Transverse colon (tissue), 4 donors: ENCODE data around the gene ARHGAP24. TPM values are rescaled to one million over a fixed set of nuclear protein-coding genes. Genes with fewer than 3 reads are reported as not detected.

Experiments
- DNase-seq: peaks from one replicate; pipeline ENCODE4 v3.0.0-alpha.2; 2019
- H3K27ac ChIP-seq, 4 donors: fragments of 200-600 bp; sonication (generic); 2 replicates each; pipeline ENCODE4 v1.5.1; 2016 to 2018; ENCODE audit warnings: inconsistent platforms in 4 of 4
- H3K27me3 ChIP-seq: fragments of 200-600 bp; sonication (generic); 2 replicates; pipeline ENCODE4 v1.5.1; 2017; ENCODE audit warnings: inconsistent platforms
- H3K36me3 ChIP-seq, 4 donors: fragments of 200-600 bp; sonication (generic); 2 replicates each; pipeline ENCODE4 v1.5.1; 2017 to 2019; ENCODE audit warnings: inconsistent platforms in 4 of 4
- H3K4me1 ChIP-seq, 4 donors: fragments of 200-600 bp; sonication (generic); 2 replicates each; pipeline ENCODE4 v1.5.1; 2017 to 2020; ENCODE audit warnings: inconsistent platforms in 4 of 4
- H3K4me3 ChIP-seq, 4 donors: fragments of 200-600 bp; sonication (generic); 1 replicate in 1 of 4; 2 replicates in 3 of 4; pipeline versions ENCODE4 v1.5.1 to v1.6.1; 2017 to 2019; ENCODE audit warnings: inconsistent platforms in 4 of 4
- H3K9me3 ChIP-seq, 2 donors: fragments of 200-600 bp; sonication (generic); 2 replicates each; pipeline ENCODE4 v1.5.1; 2017 to 2019; ENCODE audit warnings: inconsistent platforms in 2 of 2
- CTCF ChIP-seq, 5 experiments: fragments of 200-600 bp in 3 of 5; fragments of 450-650 bp in 2 of 5; sonication (generic) in 3 of 5; IDR thresholded peaks; 1 replicate in 2 of 5; 2 replicates in 3 of 5; pipeline ENCODE4 v1.5.1; 2016 to 2017; ENCODE audit warnings: antibody characterized with exemption in 5 of 5, inconsistent platforms in 3 of 5, mild to moderate bottlenecking in 2 of 5, moderate library complexity in 1 of 5
- EP300 ChIP-seq: sonication (generic); formaldehyde crosslinking; IDR thresholded peaks from one replicate; pipeline ENCODE4 v1.6.1; 2017; ENCODE audit warnings: antibody characterized with exemption, low read depth
- POLR2A ChIP-seq: fragments of 450-650 bp; IDR thresholded peaks from one replicate; pipeline ENCODE4 v1.6.1; 2016; ENCODE audit warnings: antibody characterized with exemption, mild to moderate bottlenecking, moderate library complexity
- POLR2AphosphoS5 ChIP-seq, 3 donors: sonication (generic); formaldehyde crosslinking; IDR thresholded peaks; one replicate each; pipeline ENCODE4 v1.6.1; 2016; ENCODE audit warnings: antibody characterized with exemption in 3 of 3
- WGBS, 2 donors: methylation state at CpG; one replicate each; pipeline ENCODE4 v1.1.5; 2018; ENCODE audit warnings: low coverage in 1 of 2; 5-methylcytosine and 5-hydroxymethylcytosine counted together
- in situ Hi-C, 4 donors: fragments of 200-750 bp; cut with MboI; loops; one replicate each; pipeline versions ENCODE4 v1.15.0 to v1.15.1; 2017; ENCODE audit warnings: low sequenced_read_pairs in 3 of 4, low pct_ligation_motif_present in 1 of 4, low pct_unique_long_range_greater_than_20kb in 1 of 4
- intact Hi-C: fragments of 100-400 bp; cut with DNase I; formaldehyde crosslinking; loops from one replicate; pipeline ENCODE4 v1.15.1; 2023; ENCODE audit warnings: low total_unique reads
- total RNA-seq, 4 donors: library from RNA; depleted of rRNA; stranded (reverse); fragments of >200 nt; gene quantifications; one replicate each; pipeline ENCODE4 v1.1.0, GENCODE V29; 2016

Gene ARHGAP24
- total RNA-seq, result 10 to 100 TPM in 2 of 4 donors, 1 to 10 TPM in 2; 4.2 to 32.0 (median 12.6) TPM

GRCh38 chr4:85474818-85475630 is at the start of gene ARHGAP24:
ARHGAP24 (plus strand) TSS chr4:85475150.
- WGBS, 2 donors, result 3% methylated on average over 41 of the region's 41 CpGs; no CpG with 5 or more reads in 1 of the 2 donors

GRCh38 chr4:85426366-85426765 is 48.6 kb upstream of the ARHGAP24 start:
- intact Hi-C loops (no loop called here), in situ Hi-C loops (no loop called here)
- no peaks in the 10 kb centered on the region for H3K4me1 ChIP-seq
- no peak overlapping the region for H3K27ac ChIP-seq
- TF ChIP-seq CTCF (IDR thresholded peaks at IDR 0.05), result no peak
- TF ChIP-seq EP300, result no peak
- TF ChIP-seq POLR2AphosphoS5 (IDR thresholded peaks at IDR 0.05), result no peak
- no peak for TF ChIP-seq POLR2A
- H3K9me3 ChIP-seq, result no peaks in the 10 kb centered on the region
- no peaks in the 10 kb centered on the region for H3K36me3 ChIP-seq
- no peaks in the 10 kb centered on the region for H3K27me3 ChIP-seq
- DNase-seq, result no peak
- H3K4me3 ChIP-seq, result no peak overlapping the region
- 81 to 84% methylated on average over 3 of the region's 3 CpGs for WGBS, 2 donors

More at GRCh38 chr4:85474818-85475630, at the start of gene ARHGAP24:
- Histone ChIP-seq H3K36me3 (no peaks in the 10 kb centered on the region), H3K27me3 (no peaks in the 10 kb centered on the region), H3K4me1 (peaks cover 0 to 8% (median 3%) of the 10 kb centered on the region in 4 donors), H3K4me3 (peak within 1 kb of the TSS; percentile 43 to 59 (median 46)), H3K9me3 (no peaks in the 10 kb centered on the region), H3K27ac (peak within 1 kb of the TSS; percentile 69 to 82 (median 74))
- in situ Hi-C loops, result no loop called here
- peak; percentile 78 for DNase-seq
- intact Hi-C loops, result no loop called here
- peak; percentile 38 for TF ChIP-seq POLR2A
- no peak for TF ChIP-seq CTCF (IDR thresholded peaks at IDR 0.05)
- peak; percentile 27 to 75 (median 58) for TF ChIP-seq POLR2AphosphoS5 (IDR thresholded peaks at IDR 0.05)
- TF ChIP-seq EP300, result no peak

- in situ Hi-C loops (no loop called here), intact Hi-C loops (no loop called here)
- Histone ChIP-seq H3K9me3 (no peaks in the 10 kb centered on the region), H3K27me3 (no peaks in the 10 kb centered on the region), H3K27ac (no peak overlapping the region), H3K4me3 (no peak overlapping the region), H3K36me3 (no peaks in the 10 kb centered on the region), H3K4me1 (no peaks in the 10 kb centered on the region)
- WGBS, 2 donors, result 82 to 89% methylated on average over 1 of the region's 1 CpG
- DNase-seq, result no peak
- TF ChIP-seq POLR2A (no peak), POLR2AphosphoS5 (IDR thresholded peaks at IDR 0.05) (no peak), CTCF (IDR thresholded peaks at IDR 0.05) (no peak), EP300 (no peak)
Measured at GRCh38 chr4:85427123-85427522, 47.8 kb upstream of the ARHGAP24 start.

GRCh38 chr4:85430226-85430625 is 44.7 kb upstream of the ARHGAP24 start:
- DNase-seq, result no peak
- Histone ChIP-seq H3K36me3 (no peaks in the 10 kb centered on the region), H3K27ac (no peak overlapping the region), H3K9me3 (no peaks in the 10 kb centered on the region), H3K4me1 (no peaks in the 10 kb centered on the region), H3K27me3 (no peaks in the 10 kb centered on the region), H3K4me3 (no peak overlapping the region)
- no peak for TF ChIP-seq CTCF (IDR thresholded peaks at IDR 0.05)
- TF ChIP-seq POLR2AphosphoS5 (IDR thresholded peaks at IDR 0.05), result no peak
- no peak for TF ChIP-seq EP300
- no peak for TF ChIP-seq POLR2A
- 95 to 100% methylated on average over 1 to 3 of the region's 3 CpGs for WGBS, 2 donors
- intact Hi-C loops, result no loop called here
- in situ Hi-C loops, result no loop called here
